Activated T-cell treated with anti-CD3 and anti-CD28 coated beads, Interleukin-2, amount 50 U/mL, for 24 hours (primary cell): ENCODE measurements around the gene ALPK3.

ENCODE experiments used
- DNase-seq: peaks from one replicate; pipeline ENCODE4 v3.0.0-alpha.2; 2020
- H3K27ac Mint-ChIP-seq: 2 replicates; pipeline ENCODE4 v1.8.0; 2020; ENCODE audit warnings: mild to moderate bottlenecking, mixed read lengths
- H3K27me3 Mint-ChIP-seq: 2 replicates; pipeline ENCODE4 v1.8.0; 2020; ENCODE audit warnings: mixed read lengths
- H3K36me3 Mint-ChIP-seq: 2 replicates; pipeline ENCODE4 v1.8.0; 2020; ENCODE audit warnings: low read depth, mixed read lengths
- H3K4me1 Mint-ChIP-seq: 2 replicates; pipeline ENCODE4 v1.8.0; 2020; ENCODE audit warnings: low read depth, mixed read lengths
- H3K4me3 Mint-ChIP-seq: 2 replicates; pipeline ENCODE4 v1.8.0; 2020; ENCODE audit warnings: mild to moderate bottlenecking, moderate library complexity, mixed read lengths
- H3K9me3 Mint-ChIP-seq: 2 replicates; pipeline ENCODE4 v1.8.0; 2020; ENCODE audit warnings: mixed read lengths

ALPK3 gene, protein sequence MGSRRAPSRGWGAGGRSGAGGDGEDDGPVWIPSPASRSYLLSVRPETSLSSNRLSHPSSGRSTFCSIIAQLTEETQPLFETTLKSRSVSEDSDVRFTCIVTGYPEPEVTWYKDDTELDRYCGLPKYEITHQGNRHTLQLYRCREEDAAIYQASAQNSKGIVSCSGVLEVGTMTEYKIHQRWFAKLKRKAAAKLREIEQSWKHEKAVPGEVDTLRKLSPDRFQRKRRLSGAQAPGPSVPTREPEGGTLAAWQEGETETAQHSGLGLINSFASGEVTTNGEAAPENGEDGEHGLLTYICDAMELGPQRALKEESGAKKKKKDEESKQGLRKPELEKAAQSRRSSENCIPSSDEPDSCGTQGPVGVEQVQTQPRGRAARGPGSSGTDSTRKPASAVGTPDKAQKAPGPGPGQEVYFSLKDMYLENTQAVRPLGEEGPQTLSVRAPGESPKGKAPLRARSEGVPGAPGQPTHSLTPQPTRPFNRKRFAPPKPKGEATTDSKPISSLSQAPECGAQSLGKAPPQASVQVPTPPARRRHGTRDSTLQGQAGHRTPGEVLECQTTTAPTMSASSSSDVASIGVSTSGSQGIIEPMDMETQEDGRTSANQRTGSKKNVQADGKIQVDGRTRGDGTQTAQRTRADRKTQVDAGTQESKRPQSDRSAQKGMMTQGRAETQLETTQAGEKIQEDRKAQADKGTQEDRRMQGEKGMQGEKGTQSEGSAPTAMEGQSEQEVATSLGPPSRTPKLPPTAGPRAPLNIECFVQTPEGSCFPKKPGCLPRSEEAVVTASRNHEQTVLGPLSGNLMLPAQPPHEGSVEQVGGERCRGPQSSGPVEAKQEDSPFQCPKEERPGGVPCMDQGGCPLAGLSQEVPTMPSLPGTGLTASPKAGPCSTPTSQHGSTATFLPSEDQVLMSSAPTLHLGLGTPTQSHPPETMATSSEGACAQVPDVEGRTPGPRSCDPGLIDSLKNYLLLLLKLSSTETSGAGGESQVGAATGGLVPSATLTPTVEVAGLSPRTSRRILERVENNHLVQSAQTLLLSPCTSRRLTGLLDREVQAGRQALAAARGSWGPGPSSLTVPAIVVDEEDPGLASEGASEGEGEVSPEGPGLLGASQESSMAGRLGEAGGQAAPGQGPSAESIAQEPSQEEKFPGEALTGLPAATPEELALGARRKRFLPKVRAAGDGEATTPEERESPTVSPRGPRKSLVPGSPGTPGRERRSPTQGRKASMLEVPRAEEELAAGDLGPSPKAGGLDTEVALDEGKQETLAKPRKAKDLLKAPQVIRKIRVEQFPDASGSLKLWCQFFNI (N-terminal part only)

DNA sequence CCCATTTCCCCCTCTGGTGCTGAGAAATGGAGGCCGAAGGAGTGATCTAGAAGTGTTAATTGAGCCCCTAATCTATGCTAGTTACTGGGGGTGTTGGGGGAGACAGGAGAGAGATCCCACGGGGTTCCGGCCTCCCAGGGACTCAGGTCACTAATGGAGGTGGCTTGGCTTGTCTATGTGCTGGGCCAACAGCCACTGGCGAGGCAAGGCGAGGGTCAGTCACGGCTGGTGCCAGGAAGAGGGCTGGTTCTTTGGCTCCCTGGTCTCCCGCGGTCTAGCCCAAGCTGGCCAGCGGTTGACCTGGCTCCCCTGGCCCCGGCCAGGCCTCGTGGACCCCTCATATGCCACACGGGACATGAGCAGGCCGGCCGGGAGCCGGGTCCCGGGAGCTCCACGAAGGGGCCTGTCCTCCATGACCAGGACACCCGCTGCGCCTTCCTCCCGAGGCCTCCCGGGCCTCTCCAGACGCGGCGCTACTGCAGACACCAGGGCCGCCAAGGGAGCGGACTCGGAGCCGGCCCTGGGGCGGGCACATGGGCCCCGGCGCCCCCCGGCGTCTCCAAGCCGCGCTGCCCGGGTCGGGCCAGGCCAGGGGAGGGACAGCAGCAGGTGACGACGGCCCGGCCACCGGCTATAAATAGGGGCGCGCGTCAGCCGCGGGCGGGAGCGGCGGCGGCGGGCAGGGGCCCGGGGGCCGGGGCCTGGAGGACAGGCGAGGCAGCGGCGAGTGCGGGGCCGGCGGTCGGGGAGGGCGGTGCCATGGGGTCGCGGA lies at the start of gene ALPK3:
Gene ALPK3 (plus strand): TSS at position 663 of the 772 bp plus-strand sequence. CDS start 97 bp downstream, at position 760.
- Mint-ChIP-seq H3K27ac (peak within 1 kb of the TSS; percentile 44), H3K4me3 (no peak within 1 kb of the TSS), H3K27me3 (peaks cover 17% of the 10 kb centered on the region), H3K4me1 (peaks cover 14% of the 10 kb centered on the region), H3K36me3 (no peaks in the 10 kb centered on the region), H3K9me3 (no peaks in the 10 kb centered on the region)
- DNase-seq: no peak

DNA sequence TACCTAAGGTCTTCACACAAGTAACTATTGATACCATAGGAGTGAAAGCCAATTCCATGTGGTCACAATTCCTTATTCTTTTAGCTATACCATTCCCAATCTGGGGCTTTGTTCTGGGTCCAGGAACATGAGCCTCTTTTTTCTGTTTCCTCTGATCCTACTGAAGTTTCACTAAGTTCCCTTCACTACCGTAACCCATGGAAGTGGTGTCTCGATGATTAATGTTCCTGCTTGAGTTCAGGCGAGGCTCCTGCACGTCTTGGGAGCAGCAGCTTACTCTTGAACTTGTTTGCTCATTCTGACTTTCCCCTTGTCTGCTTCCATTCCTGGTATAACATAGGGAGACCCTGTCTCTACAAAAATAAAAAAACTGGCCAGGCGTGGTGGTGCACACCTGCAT lies 45.1 kb upstream of the ALPK3 start:
- Mint-ChIP-seq H3K4me1 (peaks cover 36% of the 10 kb centered on the region), H3K36me3 (peaks cover 82% of the 10 kb centered on the region), H3K9me3 (no peaks in the 10 kb centered on the region), H3K27ac (peak overlapping the region; percentile 26), H3K4me3 (no peak overlapping the region), H3K27me3 (no peaks in the 10 kb centered on the region)
- DNase-seq: no peak

DNA sequence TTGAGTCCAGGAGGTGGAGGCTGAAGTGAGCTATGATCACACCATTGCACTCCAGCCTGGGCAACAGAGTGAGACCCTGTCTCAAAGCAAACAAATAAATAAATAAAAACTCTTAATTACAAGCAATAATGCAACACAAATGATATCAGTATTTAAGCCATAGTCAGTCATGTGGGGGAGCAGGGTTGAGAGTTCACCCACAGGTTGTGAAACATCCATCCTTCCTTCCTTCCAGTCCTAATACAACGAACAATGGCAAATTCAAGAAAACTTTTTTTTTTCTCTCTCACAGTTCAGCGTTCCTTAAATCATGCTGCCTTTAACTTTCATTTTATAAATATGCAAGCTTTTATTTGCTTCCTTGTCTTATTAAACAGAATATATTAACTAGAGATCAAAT lies 44.7 kb upstream of the ALPK3 start:
- DNase-seq: no peak
- no peak overlapping the region for H3K27ac Mint-ChIP-seq
- H3K4me3 Mint-ChIP-seq: no peak overlapping the region
- H3K27me3 Mint-ChIP-seq: no peaks in the 10 kb centered on the region
- no peaks in the 10 kb centered on the region for H3K9me3 Mint-ChIP-seq
- peaks cover 77% of the 10 kb centered on the region for H3K36me3 Mint-ChIP-seq
- H3K4me1 Mint-ChIP-seq: peaks cover 35% of the 10 kb centered on the region

DNA sequence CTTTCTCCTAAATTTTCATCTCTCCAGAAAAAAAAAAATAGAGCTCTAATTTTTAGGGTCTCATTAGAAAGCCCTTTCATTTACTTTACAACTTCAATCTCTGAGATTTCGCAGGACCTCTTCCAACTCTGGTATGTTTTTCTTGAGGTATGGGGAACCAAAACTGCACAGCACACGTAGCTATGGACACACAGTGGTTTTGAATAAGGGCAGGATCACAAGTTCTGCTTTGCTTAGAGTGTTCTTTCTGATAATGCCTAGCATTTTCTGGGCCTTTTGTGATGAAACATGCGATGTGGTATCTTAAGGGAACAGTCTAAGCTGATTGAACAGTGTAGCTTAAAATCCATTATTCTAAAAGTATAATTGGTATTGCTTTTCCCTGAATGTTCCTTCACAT lies 43.4 kb upstream of the ALPK3 start:
- no peak overlapping the region for H3K4me3 Mint-ChIP-seq
- H3K36me3 Mint-ChIP-seq: peaks cover 76% of the 10 kb centered on the region
- H3K9me3 Mint-ChIP-seq: no peaks in the 10 kb centered on the region
- H3K4me1 Mint-ChIP-seq: peaks cover 41% of the 10 kb centered on the region
- H3K27me3 Mint-ChIP-seq: no peaks in the 10 kb centered on the region
- no peak for DNase-seq
- peak overlapping the region; percentile 23 for H3K27ac Mint-ChIP-seq

DNA sequence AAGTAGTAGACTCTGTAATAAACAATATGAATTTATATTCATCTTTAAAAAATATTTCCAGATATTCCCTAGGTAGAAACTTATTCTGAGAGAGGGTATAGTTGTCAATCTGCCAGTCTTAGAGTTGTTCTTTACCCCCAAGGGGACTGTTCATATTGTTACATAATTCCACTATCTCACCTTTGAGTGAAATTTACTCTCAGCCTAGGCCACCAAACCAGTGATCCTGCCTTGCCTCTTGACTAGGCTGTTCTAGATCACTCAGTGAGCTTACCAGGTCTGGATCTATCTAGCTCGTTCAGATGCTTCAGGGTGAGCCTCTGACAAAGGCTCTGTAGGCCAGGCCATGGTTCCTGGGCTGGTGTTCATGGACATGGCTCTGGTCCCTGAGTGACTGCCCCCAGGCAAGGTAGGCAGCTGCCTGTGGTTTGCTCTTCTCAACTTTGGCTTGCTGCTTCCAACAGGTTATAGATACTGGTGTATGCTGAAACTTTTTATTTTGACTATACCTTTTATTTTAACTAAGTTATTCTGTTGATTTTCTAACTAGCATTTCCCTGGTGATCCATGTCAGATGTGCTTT lies 41.2 kb upstream of the ALPK3 start:
- peak overlapping the region; percentile 26 for H3K27ac Mint-ChIP-seq
- peaks cover 77% of the 10 kb centered on the region for H3K36me3 Mint-ChIP-seq
- H3K4me1 Mint-ChIP-seq: peaks cover 30% of the 10 kb centered on the region

DNA sequence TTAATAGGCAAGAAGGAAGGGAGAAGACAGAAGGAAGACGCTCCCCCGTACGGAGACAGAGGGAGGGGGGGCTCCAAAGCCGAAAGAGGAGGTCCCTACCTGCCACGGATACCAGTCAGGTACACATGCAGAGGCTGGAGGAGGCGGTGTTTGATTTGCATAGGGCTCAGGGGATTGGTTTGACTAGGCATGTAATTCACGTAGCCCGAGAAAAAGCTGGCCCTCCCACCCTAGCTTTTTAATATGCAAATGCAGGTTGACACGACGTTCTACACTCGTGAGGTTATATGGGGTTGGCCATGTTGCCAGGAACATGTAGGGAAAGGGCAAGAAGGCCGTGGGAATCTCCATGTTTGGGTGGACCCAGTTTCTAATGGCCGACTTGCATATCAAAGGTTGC lies 39.0 kb upstream of the ALPK3 start:
- H3K36me3 Mint-ChIP-seq: peaks cover 79% of the 10 kb centered on the region
- no peaks in the 10 kb centered on the region for H3K9me3 Mint-ChIP-seq
- H3K27ac Mint-ChIP-seq: no peak overlapping the region

More for the DNA sequence above, 41.2 kb upstream of the ALPK3 start:
- no peaks in the 10 kb centered on the region for H3K27me3 Mint-ChIP-seq
- no peak for DNase-seq
- H3K4me3 Mint-ChIP-seq: no peak overlapping the region
- no peaks in the 10 kb centered on the region for H3K9me3 Mint-ChIP-seq

DNA sequence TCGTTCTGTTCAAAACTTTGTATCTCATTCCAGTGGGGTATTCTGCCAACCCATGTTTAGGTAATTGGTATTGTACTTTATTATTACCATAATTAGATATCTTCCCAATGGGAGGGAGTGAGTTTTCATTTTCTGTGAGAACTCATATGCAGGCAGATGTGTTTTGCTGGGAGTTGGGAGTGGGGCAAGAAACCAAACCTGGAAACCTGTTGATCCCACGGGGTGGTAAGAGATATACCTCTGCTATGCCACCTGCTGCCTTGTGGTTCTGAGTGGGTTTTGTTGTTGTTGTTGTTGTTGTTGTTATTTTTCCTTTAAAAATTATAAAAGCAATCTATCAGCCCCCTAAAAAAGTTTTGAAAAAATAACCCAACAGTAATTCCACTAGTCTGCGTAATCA lies 36.7 kb upstream of the ALPK3 start:
- H3K36me3 Mint-ChIP-seq: peaks cover 82% of the 10 kb centered on the region
- no peak overlapping the region for H3K27ac Mint-ChIP-seq
- no peak overlapping the region for H3K4me3 Mint-ChIP-seq
- no peaks in the 10 kb centered on the region for H3K27me3 Mint-ChIP-seq
- no peaks in the 10 kb centered on the region for H3K9me3 Mint-ChIP-seq
- DNase-seq: no peak
- peaks cover 48% of the 10 kb centered on the region for H3K4me1 Mint-ChIP-seq

More for the DNA sequence above, 39.0 kb upstream of the ALPK3 start:
- H3K4me3 Mint-ChIP-seq: no peak overlapping the region
- H3K4me1 Mint-ChIP-seq: peaks cover 34% of the 10 kb centered on the region
- H3K27me3 Mint-ChIP-seq: no peaks in the 10 kb centered on the region
- DNase-seq: no peak

DNA sequence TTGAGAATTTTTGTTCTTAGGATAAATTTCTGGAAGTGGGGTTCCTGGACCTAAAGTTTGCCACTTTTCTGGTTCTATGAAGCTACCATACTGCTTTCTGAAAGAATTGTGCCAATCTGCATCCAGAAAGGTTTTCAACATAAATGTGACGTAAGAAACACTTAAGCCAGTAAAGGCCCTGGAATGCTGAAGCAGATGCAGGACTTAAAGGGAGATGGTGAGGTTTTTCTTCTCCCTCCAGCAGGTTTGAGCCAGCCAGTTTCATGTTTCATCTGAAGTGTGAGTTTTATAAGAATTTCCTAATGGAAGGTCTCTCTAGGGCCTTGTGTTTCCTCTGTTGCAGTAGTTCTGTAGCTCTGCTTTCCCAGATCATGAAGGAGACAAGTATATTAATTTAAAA lies 35.7 kb upstream of the ALPK3 start:
- H3K27ac Mint-ChIP-seq: peak overlapping the region; percentile 61

DNA sequence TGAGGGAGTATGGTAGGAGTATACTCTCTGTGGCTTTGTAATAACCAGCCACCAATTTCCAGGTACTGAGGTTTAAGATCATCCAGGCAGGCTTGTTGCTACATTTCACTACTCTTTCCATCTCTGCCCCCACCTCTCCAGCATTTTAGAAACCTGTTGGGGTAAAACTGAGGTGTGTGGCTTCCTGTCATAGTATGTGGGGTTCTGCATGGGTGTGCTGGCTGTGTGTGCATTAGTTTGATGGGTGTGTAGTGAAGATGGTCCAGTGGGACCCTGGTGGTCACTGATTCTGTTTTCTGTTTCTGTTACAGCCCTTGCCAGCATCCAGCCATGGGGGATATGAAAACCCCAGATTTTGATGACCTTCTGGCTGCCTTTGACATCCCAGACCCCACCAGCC lies 34.8 kb upstream of the ALPK3 start:
- Mint-ChIP-seq H3K36me3 (peaks cover 87% of the 10 kb centered on the region), H3K27me3 (no peaks in the 10 kb centered on the region), H3K4me3 (no peak overlapping the region), H3K9me3 (no peaks in the 10 kb centered on the region), H3K4me1 (peaks cover 61% of the 10 kb centered on the region), H3K27ac (peak overlapping the region; percentile 61)
- DNase-seq: no peak

More for the DNA sequence above, 35.7 kb upstream of the ALPK3 start:
- Mint-ChIP-seq H3K9me3 (no peaks in the 10 kb centered on the region), H3K4me1 (peaks cover 58% of the 10 kb centered on the region), H3K27me3 (no peaks in the 10 kb centered on the region), H3K36me3 (peaks cover 84% of the 10 kb centered on the region), H3K4me3 (no peak overlapping the region)
- no peak for DNase-seq

DNA sequence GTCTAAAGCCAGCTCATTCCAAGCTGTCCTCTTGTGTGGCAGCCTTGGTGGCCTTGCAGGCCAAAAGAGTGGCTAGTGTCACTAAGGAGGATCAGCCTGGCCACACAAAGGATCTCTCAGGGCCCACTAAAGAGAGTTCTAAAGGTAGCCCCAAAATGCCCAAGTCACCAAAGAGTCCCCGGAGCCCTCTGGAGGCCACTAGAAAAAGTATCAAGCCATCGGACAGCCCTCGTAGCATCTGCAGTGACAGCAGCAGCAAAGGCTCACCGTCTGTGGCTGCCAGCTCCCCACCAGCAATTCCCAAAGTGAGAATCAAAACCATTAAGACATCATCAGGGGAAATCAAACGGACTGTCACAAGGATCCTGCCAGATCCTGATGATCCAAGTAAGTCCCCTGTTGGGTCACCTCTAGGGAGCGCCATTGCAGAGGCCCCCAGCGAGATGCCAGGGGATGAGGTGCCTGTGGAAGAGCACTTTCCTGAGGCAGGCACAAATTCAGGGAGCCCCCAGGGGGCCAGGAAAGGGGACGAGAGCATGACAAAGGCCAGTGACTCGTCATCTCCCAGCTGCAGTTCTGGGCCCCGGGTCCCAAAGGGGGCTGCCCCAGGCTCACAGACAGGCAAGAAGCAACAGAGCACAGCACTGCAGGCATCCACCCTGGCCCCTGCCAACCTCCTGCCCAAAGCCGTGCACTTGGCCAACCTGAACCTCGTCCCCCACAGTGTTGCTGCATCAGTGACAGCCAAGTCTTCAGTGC lies 33.5 kb upstream of the ALPK3 start:
- H3K27ac Mint-ChIP-seq: peak overlapping the region; percentile 64
- no peaks in the 10 kb centered on the region for H3K27me3 Mint-ChIP-seq
- no peak for DNase-seq
- H3K9me3 Mint-ChIP-seq: no peaks in the 10 kb centered on the region
- peaks cover 69% of the 10 kb centered on the region for H3K4me1 Mint-ChIP-seq
- H3K4me3 Mint-ChIP-seq: no peak overlapping the region
- H3K36me3 Mint-ChIP-seq: peaks cover 92% of the 10 kb centered on the region

DNA sequence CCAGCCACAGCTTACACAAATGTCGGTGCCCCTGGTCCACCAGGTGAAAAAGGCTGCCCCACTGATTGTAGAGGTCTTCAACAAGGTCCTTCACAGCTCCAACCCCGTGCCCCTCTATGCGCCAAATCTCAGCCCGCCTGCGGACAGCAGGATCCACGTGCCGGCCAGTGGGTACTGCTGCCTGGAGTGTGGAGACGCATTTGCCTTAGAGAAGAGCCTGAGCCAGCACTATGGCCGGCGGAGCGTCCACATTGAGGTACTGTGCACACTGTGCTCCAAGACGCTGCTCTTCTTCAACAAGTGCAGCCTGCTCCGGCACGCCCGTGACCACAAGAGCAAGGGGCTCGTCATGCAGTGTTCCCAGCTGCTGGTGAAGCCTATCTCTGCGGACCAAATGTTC lies 32.9 kb upstream of the ALPK3 start:
- Mint-ChIP-seq H3K27ac (peak overlapping the region; percentile 64), H3K36me3 (peaks cover 89% of the 10 kb centered on the region), H3K9me3 (no peaks in the 10 kb centered on the region), H3K27me3 (no peaks in the 10 kb centered on the region), H3K4me3 (no peak overlapping the region), H3K4me1 (peaks cover 68% of the 10 kb centered on the region)
- DNase-seq: no peak

DNA sequence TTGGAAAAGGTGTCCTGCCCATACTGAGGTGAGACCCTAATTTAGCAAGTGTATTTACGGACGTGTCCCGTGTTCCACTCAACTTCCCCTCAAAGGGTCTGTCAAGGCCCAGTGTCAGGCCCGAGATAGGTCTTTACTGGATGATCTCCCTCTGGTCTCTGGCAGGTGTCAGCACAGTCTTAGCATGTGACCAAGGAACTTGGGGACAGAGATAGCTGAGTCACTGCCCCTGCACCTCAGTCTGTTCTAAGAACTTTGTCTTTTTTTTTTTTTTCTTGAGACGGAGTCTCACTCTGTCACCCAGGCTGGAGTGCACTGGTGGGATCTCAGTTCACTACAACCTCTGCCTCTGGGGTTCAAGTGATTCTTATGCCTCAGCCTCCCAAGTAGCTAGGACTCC lies 32.1 kb upstream of the ALPK3 start:
- peak overlapping the region; percentile 64 for H3K27ac Mint-ChIP-seq
- peaks cover 88% of the 10 kb centered on the region for H3K36me3 Mint-ChIP-seq

DNA sequence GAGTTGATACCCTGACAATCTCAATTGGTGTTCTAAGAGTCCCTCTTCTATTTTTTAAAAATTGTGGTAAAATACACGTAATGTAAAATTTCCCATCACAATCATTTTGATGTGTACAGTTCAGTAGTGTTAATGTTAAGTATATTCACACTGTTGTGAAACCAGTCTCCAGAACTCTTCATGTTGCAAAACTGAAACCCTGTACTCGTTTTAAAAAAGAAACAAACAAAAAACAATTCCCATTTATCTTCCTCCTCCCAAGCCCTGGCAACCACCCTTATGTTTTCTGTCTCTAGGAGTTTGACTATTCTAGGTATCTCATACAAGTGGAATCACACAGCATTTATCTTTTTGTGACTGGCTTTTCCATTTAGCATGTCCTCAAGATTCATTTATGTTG lies 28.7 kb upstream of the ALPK3 start:
- Mint-ChIP-seq H3K27ac (peak overlapping the region; percentile 13), H3K4me1 (peaks cover 52% of the 10 kb centered on the region), H3K36me3 (peaks cover 90% of the 10 kb centered on the region), H3K27me3 (no peaks in the 10 kb centered on the region), H3K9me3 (no peaks in the 10 kb centered on the region), H3K4me3 (no peak overlapping the region)
- DNase-seq: no peak

More for the DNA sequence above, 32.1 kb upstream of the ALPK3 start:
- Mint-ChIP-seq H3K4me3 (no peak overlapping the region), H3K4me1 (peaks cover 68% of the 10 kb centered on the region), H3K9me3 (no peaks in the 10 kb centered on the region), H3K27me3 (no peaks in the 10 kb centered on the region)
- no peak for DNase-seq
